MM.1S (cell line): ENCODE results near the gene CD300LB.

Experiments
- EZH2 ChIP-seq: fragments of 300-600 bp; sonication (generic); optimal IDR thresholded peaks from 2 replicates; pipeline ENCODE3; 2017; ENCODE audit warnings: low read depth, mild to moderate bottlenecking, antibody characterized with exemption, low read length, mixed read lengths
- EZH2phosphoT487 ChIP-seq: fragments of 300-600 bp; sonication (generic); IDR thresholded peaks from 2 replicates; pipeline ENCODE4 v1.6.1; 2018; ENCODE audit warnings: antibody characterized with exemption, low read length
- TF ChIP-seq, protein P1 (sequence below): fragments of 300-600 bp; sonication (generic); IDR thresholded peaks from 2 replicates; pipeline ENCODE4 v1.5.1; 2016; ENCODE audit warnings: antibody characterized with exemption, low read length, mixed read lengths

DNA sequence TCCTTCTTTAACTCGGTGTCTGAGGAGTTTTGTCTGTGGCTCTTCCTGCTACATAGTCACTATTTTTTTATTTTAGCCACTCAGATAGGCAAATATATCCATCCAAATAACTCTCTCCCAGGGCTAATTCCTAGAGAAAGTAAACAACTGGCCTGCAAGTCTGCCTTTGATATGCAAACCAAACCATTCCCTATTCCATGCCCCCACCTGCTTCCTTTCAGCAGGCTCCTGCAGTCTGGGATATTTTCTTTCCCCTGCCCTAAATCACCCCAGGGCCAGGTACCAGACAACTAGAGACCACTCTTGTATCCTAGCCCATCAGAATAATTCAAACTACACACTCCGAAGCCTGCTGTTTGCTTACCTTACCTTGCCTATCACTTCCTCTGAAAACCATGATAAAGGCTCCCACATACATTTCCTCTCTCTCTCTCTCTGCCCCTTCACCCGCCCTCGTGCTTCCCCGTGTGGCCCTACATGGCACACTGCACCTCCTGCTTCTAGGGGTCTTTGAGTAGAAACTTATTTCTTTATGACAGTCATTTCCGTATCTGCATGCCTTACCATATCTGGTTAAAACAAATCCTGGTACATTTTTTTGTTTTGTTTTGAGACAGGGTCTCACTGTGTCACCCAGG is 27.7 kb upstream of the CD300LB start:
- TF ChIP-seq, protein P1, sequence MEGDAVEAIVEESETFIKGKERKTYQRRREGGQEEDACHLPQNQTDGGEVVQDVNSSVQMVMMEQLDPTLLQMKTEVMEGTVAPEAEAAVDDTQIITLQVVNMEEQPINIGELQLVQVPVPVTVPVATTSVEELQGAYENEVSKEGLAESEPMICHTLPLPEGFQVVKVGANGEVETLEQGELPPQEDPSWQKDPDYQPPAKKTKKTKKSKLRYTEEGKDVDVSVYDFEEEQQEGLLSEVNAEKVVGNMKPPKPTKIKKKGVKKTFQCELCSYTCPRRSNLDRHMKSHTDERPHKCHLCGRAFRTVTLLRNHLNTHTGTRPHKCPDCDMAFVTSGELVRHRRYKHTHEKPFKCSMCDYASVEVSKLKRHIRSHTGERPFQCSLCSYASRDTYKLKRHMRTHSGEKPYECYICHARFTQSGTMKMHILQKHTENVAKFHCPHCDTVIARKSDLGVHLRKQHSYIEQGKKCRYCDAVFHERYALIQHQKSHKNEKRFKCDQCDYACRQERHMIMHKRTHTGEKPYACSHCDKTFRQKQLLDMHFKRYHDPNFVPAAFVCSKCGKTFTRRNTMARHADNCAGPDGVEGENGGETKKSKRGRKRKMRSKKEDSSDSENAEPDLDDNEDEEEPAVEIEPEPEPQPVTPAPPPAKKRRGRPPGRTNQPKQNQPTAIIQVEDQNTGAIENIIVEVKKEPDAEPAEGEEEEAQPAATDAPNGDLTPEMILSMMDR, result no peak
- TF ChIP-seq EZH2phosphoT487 (no peak), EZH2 (no peak)
